Measurements from ENCODE around the gene PCBP1. TPM values are rescaled to one million over a fixed set of nuclear protein-coding genes. Genes with fewer than 3 reads are reported as not detected.
"Not testable (repeated sequence)": the region's sequence is repeated elsewhere in the genome, so short reads cannot be mapped to it uniquely, and the experiment has no call there.

PCBP1 gene
- total and polyA plus RNA-seq, 5 donors from 2014 or later = 131 to 330 (median 185) TPM

- peaks cover 24 to 86% (median 57%) of the 10 kb centered on the region in 4 donors for H3K4me1 Mint-ChIP-seq
- H3K4me1 ChIP-seq (ENCODE audit: control insufficient read depth, insufficient read depth, low read length, poor library complexity, severe bottlenecking) = peaks cover 82% of the 10 kb centered on the region
- no peaks in the 10 kb centered on the region for H3K36me3 ChIP-seq (ENCODE audit: control insufficient read depth, insufficient read depth, low read length)
- peaks cover 4% of the 10 kb centered on the region for H3K36me3 Mint-ChIP-seq
- peak overlapping the region; percentile 90 to 100 (median 96) for H3K27ac Mint-ChIP-seq
- peak overlapping the region; percentile 86 for H3K4me3 ChIP-seq (ENCODE audit: low read depth, low read length)
- peaks cover 0 to under 1% (median 0%) of the 10 kb centered on the region in 7 donors for H3K9me3 Mint-ChIP-seq
- no peaks in the 10 kb centered on the region for H3K9me3 ChIP-seq (ENCODE audit: control insufficient read depth in 2 of 2, low read length in 2 of 2)
- no peaks in the 10 kb centered on the region for H3K27me3 ChIP-seq (ENCODE audit: control insufficient read depth, insufficient read depth, low read length)
- H3K27ac ChIP-seq (ENCODE audit: insufficient read depth, low read length, poor library complexity, severe bottlenecking) = peak overlapping the region; percentile 95
- no peaks in the 10 kb centered on the region for H3K27me3 Mint-ChIP-seq
- DNase-seq (peak; percentile 38 to 87 (median 74)), ATAC-seq (ENCODE audit: low read depth in 2 of 2) (peak; percentile 74 to 79)
- peak overlapping the region; percentile 83 to 98 (median 87) for H3K4me3 Mint-ChIP-seq
Measured at GRCh38 chr2:70132244-70133126, 45.2 kb downstream of the PCBP1 start.

GRCh38 chr2:70133127-70133452 lies 45.8 kb downstream of the PCBP1 start:
- H3K9me3 ChIP-seq (ENCODE audit: control insufficient read depth in 2 of 2, low read length in 2 of 2) = no peaks in the 10 kb centered on the region
- no peaks in the 10 kb centered on the region for H3K9me3 Mint-ChIP-seq
- DNase-seq (no peak), ATAC-seq (ENCODE audit: low read depth in 2 of 2) (no peak)
- H3K4me3 Mint-ChIP-seq = peak overlapping the region; percentile 83 to 98 (median 87)
- H3K4me1 Mint-ChIP-seq = peaks cover 26 to 86% (median 56%) of the 10 kb centered on the region in 4 donors
- H3K4me1 ChIP-seq (ENCODE audit: control insufficient read depth, insufficient read depth, low read length, poor library complexity, severe bottlenecking) = peaks cover 82% of the 10 kb centered on the region
- H3K27me3 ChIP-seq (ENCODE audit: control insufficient read depth, insufficient read depth, low read length) = no peaks in the 10 kb centered on the region
- peak overlapping the region; percentile 95 for H3K27ac ChIP-seq (ENCODE audit: insufficient read depth, low read length, poor library complexity, severe bottlenecking)
- no peaks in the 10 kb centered on the region for H3K36me3 ChIP-seq (ENCODE audit: control insufficient read depth, insufficient read depth, low read length)
- H3K36me3 Mint-ChIP-seq = peaks cover 8% of the 10 kb centered on the region
- peak overlapping the region; percentile 90 to 100 (median 96) for H3K27ac Mint-ChIP-seq
- H3K4me3 ChIP-seq (ENCODE audit: low read depth, low read length) = peak overlapping the region; percentile 86
- H3K27me3 Mint-ChIP-seq = no peaks in the 10 kb centered on the region

DNA sequence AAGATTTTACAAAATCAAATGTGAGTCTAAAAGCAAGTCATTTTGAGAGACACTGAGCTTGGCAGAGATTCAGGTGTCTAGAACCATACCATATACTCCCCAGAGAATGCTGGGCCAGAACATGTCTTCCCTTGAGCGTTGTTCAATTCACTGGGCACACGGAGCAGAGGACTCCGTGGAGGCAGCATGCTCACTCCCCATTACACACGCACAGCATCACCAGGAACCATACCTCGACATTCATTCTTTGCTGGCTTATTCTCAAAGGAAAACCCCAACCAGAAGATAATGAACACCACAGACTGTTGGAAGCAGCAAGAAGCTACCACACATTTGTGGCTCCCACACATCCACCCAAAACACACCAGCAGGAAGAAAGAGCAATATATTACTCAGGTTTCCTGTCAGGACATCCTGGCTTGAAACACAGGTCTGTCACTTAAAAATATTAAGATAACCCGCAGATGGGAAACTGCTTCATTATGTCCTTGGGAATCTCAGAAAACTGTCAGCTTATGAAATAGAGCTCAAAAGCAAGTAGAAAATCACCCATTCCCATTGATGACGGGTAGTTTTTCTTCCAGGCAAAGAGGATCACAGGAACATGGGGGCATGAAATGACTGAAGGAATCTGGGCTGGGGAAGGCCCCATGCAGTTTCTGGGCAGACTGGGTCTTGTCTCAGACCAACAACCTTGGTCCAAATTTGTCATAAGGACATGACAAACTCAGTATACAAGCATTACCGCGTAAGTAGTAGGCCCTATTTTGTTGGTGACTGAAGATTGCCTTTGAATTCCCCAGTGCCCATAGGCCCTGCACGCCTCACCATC lies 46.4 kb downstream of the PCBP1 start:
- Histone ChIP-seq H3K27me3 (ENCODE audit: control insufficient read depth, insufficient read depth, low read length) (no peaks in the 10 kb centered on the region), H3K9me3 (ENCODE audit: control insufficient read depth in 2 of 2, low read length in 2 of 2) (no peaks in the 10 kb centered on the region), H3K27ac (ENCODE audit: insufficient read depth, low read length, poor library complexity, severe bottlenecking) (peak overlapping the region; percentile 95), H3K4me3 (ENCODE audit: low read depth, low read length) (peak overlapping the region; percentile 86), H3K36me3 (ENCODE audit: control insufficient read depth, insufficient read depth, low read length) (no peaks in the 10 kb centered on the region), H3K4me1 (ENCODE audit: control insufficient read depth, insufficient read depth, low read length, poor library complexity, severe bottlenecking) (peaks cover 82% of the 10 kb centered on the region)
- Mint-ChIP-seq H3K27ac (peak overlapping the region; percentile 90 to 100 (median 96)), H3K36me3 (peaks cover 8% of the 10 kb centered on the region), H3K4me3 (peak overlapping the region; percentile 72 to 87 (median 85)), H3K27me3 (no peaks in the 10 kb centered on the region), H3K9me3 (no peaks in the 10 kb centered on the region), H3K4me1 (peaks cover 26 to 88% (median 54%) of the 10 kb centered on the region in 4 donors)
- ATAC-seq (ENCODE audit: low read depth in 2 of 2) (peak in 1 of 2 donors; percentile 17), DNase-seq (peak in 2 of 3 donors; percentile 41 to 65)

GRCh38 chr2:70134323-70134983 lies 47.2 kb downstream of the PCBP1 start:
- H3K4me1 Mint-ChIP-seq = peaks cover 26 to 92% (median 55%) of the 10 kb centered on the region in 4 donors
- ATAC-seq (ENCODE audit: low read depth in 2 of 2); H3K27me3 ChIP-seq (ENCODE audit: control insufficient read depth, insufficient read depth, low read length); H3K9me3 Mint-ChIP-seq; DNase-seq; H3K36me3 ChIP-seq (ENCODE audit: control insufficient read depth, insufficient read depth, low read length); H3K9me3 ChIP-seq (ENCODE audit: control insufficient read depth in 2 of 2, low read length in 2 of 2); H3K27me3 Mint-ChIP-seq; H3K36me3 Mint-ChIP-seq: not testable (repeated sequence)
- peak overlapping the region; percentile 90 to 100 (median 96) for H3K27ac Mint-ChIP-seq
- peak overlapping the region in 3 of 4 donors; percentile 83 to 87 (median 87) for H3K4me3 Mint-ChIP-seq
- peak overlapping the region; percentile 86 for H3K4me3 ChIP-seq (ENCODE audit: low read depth, low read length)
- H3K27ac ChIP-seq (ENCODE audit: insufficient read depth, low read length, poor library complexity, severe bottlenecking) = peak overlapping the region; percentile 95
- H3K4me1 ChIP-seq (ENCODE audit: control insufficient read depth, insufficient read depth, low read length, poor library complexity, severe bottlenecking) = peaks cover 88% of the 10 kb centered on the region

Other genes starting within 250 kb of the PCBP1 start
- 44.1 TPM for gene SNRNP27, start 193.5 kb upstream of the PCBP1 start, total RNA-seq
- 10 to 100 TPM; 51.7 to 70.2 (median 60.0) TPM for gene SNRNP27, start 193.5 kb upstream of the PCBP1 start, polyA plus RNA-seq
- 40.6 TPM for gene MXD1, start 172.4 kb upstream of the PCBP1 start, total RNA-seq
- 10 to 100 TPM in 2 of 4 donors, 1 to 10 TPM in 2; 8.3 to 13.3 (median 11.0) TPM for gene MXD1, start 172.4 kb upstream of the PCBP1 start, polyA plus RNA-seq
- gene ASPRV1, start 125.8 kb upstream of the PCBP1 start, total RNA-seq = 1.7 TPM
- gene ASPRV1, start 125.8 kb upstream of the PCBP1 start, polyA plus RNA-seq = 1 to 10 TPM in 3 of 4 donors, under 1 TPM in 1; 0.62 to 1.5 (median 1.1) TPM
- gene C2orf42, start 103.5 kb downstream of the PCBP1 start, total RNA-seq = 21.0 TPM
- gene C2orf42, start 103.5 kb downstream of the PCBP1 start, polyA plus RNA-seq = 10 to 100 TPM; 21.9 to 38.4 (median 30.7) TPM
- 90.9 TPM for gene TIA1, start 161.2 kb downstream of the PCBP1 start, total RNA-seq
- gene TIA1, start 161.2 kb downstream of the PCBP1 start, polyA plus RNA-seq = 10 to 100 TPM; 41.6 to 55.4 (median 47.7) TPM
- 9.8 TPM for gene PCYOX1, start 170.7 kb downstream of the PCBP1 start, total RNA-seq
- 10 to 100 TPM; 20.8 to 29.7 (median 23.7) TPM for gene PCYOX1, start 170.7 kb downstream of the PCBP1 start, polyA plus RNA-seq
- gene SNRPG, start 206.3 kb downstream of the PCBP1 start, total RNA-seq = 84.7 TPM
- 100 to 1,000 TPM; 261 to 413 (median 305) TPM for gene SNRPG, start 206.3 kb downstream of the PCBP1 start, polyA plus RNA-seq
- 27.1 TPM for gene FAM136A, start 214.6 kb downstream of the PCBP1 start, total RNA-seq
- 10 to 100 TPM; 26.2 to 35.1 (median 29.9) TPM for gene FAM136A, start 214.6 kb downstream of the PCBP1 start, polyA plus RNA-seq

Data from CD4-positive, CD25-positive, alpha-beta regulatory T cell (primary cell).